ENCODE results near the gene MCM5. TPM values are rescaled to one million over a fixed set of nuclear protein-coding genes. Genes with fewer than 3 reads are reported as not detected.
"Not testable (repeated sequence)": the region's sequence is repeated elsewhere in the genome, so short reads cannot be mapped to it uniquely, and the experiment has no call there.

The MCM5 gene
- total RNA-seq, 2 experiments from 2014 or later = 342 to 348 TPM

GRCh38 chr22:35390933-35391332 is 9.0 kb upstream of the MCM5 start:
- no peak overlapping the region for H3K4me3 Mint-ChIP-seq
- no peaks in the 10 kb centered on the region for H3K9me3 Mint-ChIP-seq
- no peaks in the 10 kb centered on the region for H3K36me3 Mint-ChIP-seq
- no peak overlapping the region for H3K27ac Mint-ChIP-seq
- no peaks in the 10 kb centered on the region for H3K4me1 Mint-ChIP-seq
- DNase-seq = no peak
- H3K27me3 Mint-ChIP-seq = peaks cover 17% of the 10 kb centered on the region

GRCh38 chr22:35392357-35392756 is 7.6 kb upstream of the MCM5 start:
- H3K36me3 Mint-ChIP-seq = no peaks in the 10 kb centered on the region
- no peaks in the 10 kb centered on the region for H3K4me1 Mint-ChIP-seq
- no peak for DNase-seq
- H3K27me3 Mint-ChIP-seq = peaks cover 13% of the 10 kb centered on the region
- H3K4me3 Mint-ChIP-seq = no peak overlapping the region
- no peaks in the 10 kb centered on the region for H3K9me3 Mint-ChIP-seq
- no peak overlapping the region for H3K27ac Mint-ChIP-seq

DNA sequence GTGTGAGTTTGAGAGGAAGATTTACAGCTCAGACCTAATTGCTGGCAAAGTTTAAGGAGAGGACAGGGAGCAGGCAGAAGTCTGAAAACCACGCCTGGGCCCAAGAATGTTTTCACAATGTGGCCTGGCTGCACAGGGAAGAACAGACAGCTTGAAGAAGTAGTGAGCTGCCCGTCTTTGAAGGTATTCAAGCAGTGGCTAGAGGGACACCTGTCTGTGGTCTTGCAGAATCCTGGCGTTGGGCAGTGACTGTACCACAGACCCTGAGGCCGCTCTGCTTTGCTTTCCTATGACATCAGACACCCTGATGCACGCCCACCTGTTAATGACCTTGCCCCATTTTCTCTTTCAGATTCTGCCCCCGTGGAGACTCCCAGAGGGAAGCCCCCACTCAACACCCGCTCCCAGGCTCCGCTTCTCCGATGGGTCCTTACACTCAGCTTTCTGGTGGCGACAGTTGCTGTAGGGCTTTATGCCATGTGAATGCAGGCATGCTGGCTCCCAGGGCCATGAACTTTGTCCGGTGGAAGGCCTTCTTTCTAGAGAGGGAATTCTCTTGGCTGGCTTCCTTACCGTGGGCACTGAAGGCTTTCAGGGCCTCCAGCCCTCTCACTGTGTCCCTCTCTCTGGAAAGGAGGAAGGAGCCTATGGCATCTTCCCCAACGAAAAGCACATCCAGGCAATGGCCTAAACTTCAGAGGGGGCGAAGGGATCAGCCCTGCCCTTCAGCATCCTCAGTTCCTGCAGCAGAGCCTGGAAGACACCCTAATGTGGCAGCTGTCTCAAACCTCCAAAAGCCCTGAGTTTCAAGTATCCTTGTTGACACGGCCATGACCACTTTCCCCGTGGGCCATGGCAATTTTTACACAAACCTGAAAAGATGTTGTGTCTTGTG is 6.6 kb upstream of the MCM5 start:
- Mint-ChIP-seq H3K27ac (no peak overlapping the region), H3K9me3 (no peaks in the 10 kb centered on the region), H3K27me3 (peaks cover 11% of the 10 kb centered on the region), H3K4me1 (no peaks in the 10 kb centered on the region), H3K36me3 (no peaks in the 10 kb centered on the region), H3K4me3 (no peak overlapping the region)
- no peak for DNase-seq

GRCh38 chr22:35394011-35394312 is 6.0 kb upstream of the MCM5 start:
- no peak for DNase-seq
- no peak overlapping the region for H3K27ac Mint-ChIP-seq
- no peak overlapping the region for H3K4me3 Mint-ChIP-seq
- H3K4me1 Mint-ChIP-seq = peaks cover 3% of the 10 kb centered on the region
- no peaks in the 10 kb centered on the region for H3K9me3 Mint-ChIP-seq
- no peaks in the 10 kb centered on the region for H3K36me3 Mint-ChIP-seq
- H3K27me3 Mint-ChIP-seq = peaks cover 9% of the 10 kb centered on the region

GRCh38 chr22:35394810-35395563 is 5.0 kb upstream of the MCM5 start:
- Mint-ChIP-seq H3K9me3 (no peaks in the 10 kb centered on the region), H3K27me3 (peaks cover under 1% of the 10 kb centered on the region), H3K4me1 (peaks cover 9% of the 10 kb centered on the region), H3K4me3 (no peak overlapping the region), H3K27ac (no peak overlapping the region), H3K36me3 (peaks cover 7% of the 10 kb centered on the region)
- DNase-seq = no peak

DNA sequence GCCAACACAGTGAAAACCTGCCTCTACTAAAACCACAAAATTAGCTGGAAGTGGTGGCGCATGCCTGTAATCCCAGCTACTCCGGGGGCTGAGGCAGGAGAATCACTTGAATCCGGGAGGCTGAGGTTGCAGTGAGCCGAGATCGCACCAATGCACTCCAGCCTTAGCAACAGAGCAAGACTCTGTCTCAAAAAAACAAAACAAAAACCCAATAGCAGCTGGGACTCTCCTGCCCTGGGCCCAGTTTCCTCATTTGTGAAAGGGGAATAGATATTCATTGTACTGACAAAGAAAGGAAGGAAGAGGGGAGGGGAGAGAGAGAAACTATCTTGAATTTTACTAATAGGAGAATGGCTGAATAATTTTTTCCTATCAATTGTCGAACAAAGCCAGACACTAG is 3.3 kb upstream of the MCM5 start:
- not testable (repeated sequence) for H3K4me3 Mint-ChIP-seq, H3K27me3 Mint-ChIP-seq, H3K27ac Mint-ChIP-seq, H3K9me3 Mint-ChIP-seq, DNase-seq
- Mint-ChIP-seq H3K36me3 (peaks cover 21% of the 10 kb centered on the region), H3K4me1 (peaks cover 17% of the 10 kb centered on the region)

DNA sequence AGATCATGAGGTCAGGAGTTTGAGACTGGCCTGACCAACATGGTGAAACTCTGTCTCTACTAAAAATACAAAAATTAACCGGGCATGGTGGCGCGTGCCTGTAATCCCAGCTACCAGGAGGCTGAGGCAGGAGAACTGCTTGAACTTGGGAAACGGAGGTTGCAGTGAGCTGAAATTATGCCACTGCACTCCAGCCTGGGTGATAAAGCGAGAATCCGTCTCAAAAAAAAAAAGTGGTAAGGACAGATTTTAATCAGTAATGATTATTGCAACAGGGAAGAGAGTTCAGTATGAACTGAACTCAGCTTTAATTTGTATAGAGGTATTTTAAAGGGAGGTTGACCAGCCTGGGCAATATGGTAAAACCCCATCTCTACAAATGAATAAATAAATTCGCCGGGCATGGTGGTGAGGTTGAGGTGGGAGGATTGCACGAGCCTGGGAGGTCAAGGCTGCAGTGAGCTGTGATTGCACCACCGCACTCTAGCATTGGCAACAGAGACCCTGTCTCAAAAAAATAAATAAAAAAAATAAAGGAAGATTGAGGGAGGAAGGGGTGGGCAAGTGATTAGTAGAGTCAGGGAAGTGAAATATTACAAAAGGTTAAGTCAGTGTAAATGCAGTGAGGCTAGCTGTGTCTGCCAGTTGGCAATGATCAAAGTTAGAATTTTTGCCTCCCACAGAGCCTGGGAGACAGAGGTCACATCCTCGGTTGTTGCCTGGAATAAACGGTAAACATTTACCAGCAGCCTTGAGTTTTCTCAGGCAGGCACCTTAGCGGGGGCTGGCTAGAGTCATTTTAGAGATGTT is 2.6 kb upstream of the MCM5 start:
- H3K4me1 Mint-ChIP-seq = peaks cover 18% of the 10 kb centered on the region
- H3K9me3 Mint-ChIP-seq = no peaks in the 10 kb centered on the region
- DNase-seq = no peak
- peaks cover 28% of the 10 kb centered on the region for H3K36me3 Mint-ChIP-seq
- H3K4me3 Mint-ChIP-seq = no peak overlapping the region
- no peaks in the 10 kb centered on the region for H3K27me3 Mint-ChIP-seq
- no peak overlapping the region for H3K27ac Mint-ChIP-seq

GRCh38 chr22:35398591-35398973 is 1.4 kb upstream of the MCM5 start:
- H3K9me3 Mint-ChIP-seq = no peaks in the 10 kb centered on the region
- H3K4me1 Mint-ChIP-seq = peaks cover 23% of the 10 kb centered on the region
- H3K27me3 Mint-ChIP-seq = no peaks in the 10 kb centered on the region
- peaks cover 40% of the 10 kb centered on the region for H3K36me3 Mint-ChIP-seq
- H3K27ac Mint-ChIP-seq = peak overlapping the region; percentile 100
- peak overlapping the region; percentile 98 for H3K4me3 Mint-ChIP-seq
- no peak for DNase-seq

DNA sequence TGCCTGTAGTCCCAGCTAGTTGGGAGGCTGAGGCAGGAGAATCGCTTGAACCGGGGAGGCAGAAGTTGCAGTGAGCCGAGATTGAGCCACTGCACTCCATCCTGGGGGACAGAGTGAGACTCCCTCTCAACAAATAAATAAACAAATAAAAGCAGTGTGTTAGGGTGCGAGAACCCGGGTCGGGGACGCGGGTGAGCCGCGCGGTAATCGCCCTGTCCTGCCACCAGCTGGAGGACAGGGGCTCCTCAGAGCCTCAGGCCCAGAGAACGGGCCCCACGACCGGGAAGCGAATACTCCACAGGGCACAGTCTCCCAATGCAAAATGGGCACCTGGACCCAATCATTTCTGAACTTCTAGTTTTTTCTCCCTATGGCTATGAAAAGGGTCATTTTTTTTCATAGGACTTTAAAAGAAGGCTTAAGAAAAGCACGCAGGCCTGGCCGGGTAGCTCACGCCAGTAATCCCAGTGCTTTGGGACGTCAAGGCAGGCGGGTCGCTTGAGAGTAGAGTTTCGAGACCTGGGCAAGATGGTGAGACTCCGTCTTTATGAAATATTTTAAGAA is 744 bp upstream of the MCM5 start:
- no peak for DNase-seq
- H3K9me3 Mint-ChIP-seq = no peaks in the 10 kb centered on the region
- H3K4me3 Mint-ChIP-seq = peak overlapping the region; percentile 98
- peak overlapping the region; percentile 100 for H3K27ac Mint-ChIP-seq
- H3K36me3 Mint-ChIP-seq = peaks cover 46% of the 10 kb centered on the region
- H3K4me1 Mint-ChIP-seq = peaks cover 25% of the 10 kb centered on the region
- no peaks in the 10 kb centered on the region for H3K27me3 Mint-ChIP-seq

DNA sequence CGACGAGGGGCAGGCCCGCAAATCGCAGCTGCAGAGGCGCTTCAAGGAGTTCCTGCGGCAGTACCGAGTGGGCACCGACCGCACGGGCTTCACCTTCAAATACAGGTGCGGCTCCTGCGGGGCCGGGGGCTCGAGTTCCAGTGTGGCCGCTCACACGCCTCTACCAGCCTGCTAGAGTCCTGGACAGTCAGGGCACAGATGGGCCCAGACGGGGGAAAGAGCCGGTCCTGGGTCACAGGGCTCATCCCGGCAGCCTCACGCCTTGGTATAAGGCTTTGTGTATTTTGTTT is 506 bp downstream of the MCM5 start:
- H3K9me3 Mint-ChIP-seq = no peaks in the 10 kb centered on the region
- H3K27ac Mint-ChIP-seq = peak overlapping the region; percentile 100
- DNase-seq = peak; percentile 37
- H3K4me3 Mint-ChIP-seq = peak overlapping the region; percentile 98
- H3K36me3 Mint-ChIP-seq = peaks cover 56% of the 10 kb centered on the region
- no peaks in the 10 kb centered on the region for H3K27me3 Mint-ChIP-seq
- peaks cover 29% of the 10 kb centered on the region for H3K4me1 Mint-ChIP-seq

DNA sequence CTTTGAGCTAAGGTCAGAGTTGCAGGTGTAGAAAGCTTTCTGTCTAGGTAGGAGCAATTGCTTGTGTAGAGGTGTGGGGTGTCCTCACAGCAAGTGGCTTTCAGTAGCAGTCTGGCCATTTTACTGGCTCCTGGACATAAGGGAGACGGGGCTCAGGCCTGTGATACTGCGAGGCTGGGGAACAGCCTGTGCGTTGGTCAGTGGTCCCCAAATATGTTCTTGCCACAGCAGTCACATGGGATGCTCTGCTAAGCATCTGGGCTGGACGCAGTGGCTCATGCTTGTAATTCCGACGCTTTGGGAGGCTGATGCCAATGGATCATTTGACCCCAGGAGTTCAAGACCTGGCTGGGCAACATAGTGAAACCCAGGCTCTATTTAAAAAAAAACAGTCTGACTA is 1.9 kb downstream of the MCM5 start:
- no peaks in the 10 kb centered on the region for H3K9me3 Mint-ChIP-seq
- H3K27me3 Mint-ChIP-seq = no peaks in the 10 kb centered on the region
- peak overlapping the region; percentile 98 for H3K4me3 Mint-ChIP-seq
- H3K4me1 Mint-ChIP-seq = peaks cover 31% of the 10 kb centered on the region
- no peak overlapping the region for H3K27ac Mint-ChIP-seq
- no peak for DNase-seq
- peaks cover 65% of the 10 kb centered on the region for H3K36me3 Mint-ChIP-seq

GRCh38 chr22:35403356-35403755 is 3.4 kb downstream of the MCM5 start:
- Mint-ChIP-seq H3K4me3 (no peak overlapping the region), H3K27ac (no peak overlapping the region), H3K4me1 (peaks cover 34% of the 10 kb centered on the region), H3K36me3 (peaks cover 77% of the 10 kb centered on the region), H3K27me3 (no peaks in the 10 kb centered on the region), H3K9me3 (no peaks in the 10 kb centered on the region)
- DNase-seq = no peak

- no peak for DNase-seq
- Mint-ChIP-seq H3K36me3 (peaks cover 83% of the 10 kb centered on the region), H3K4me1 (peaks cover 28% of the 10 kb centered on the region), H3K27ac (no peak overlapping the region), H3K27me3 (no peaks in the 10 kb centered on the region), H3K9me3 (no peaks in the 10 kb centered on the region), H3K4me3 (no peak overlapping the region)
Observed at GRCh38 chr22:35404176-35404575, 4.2 kb downstream of the MCM5 start.

DNA sequence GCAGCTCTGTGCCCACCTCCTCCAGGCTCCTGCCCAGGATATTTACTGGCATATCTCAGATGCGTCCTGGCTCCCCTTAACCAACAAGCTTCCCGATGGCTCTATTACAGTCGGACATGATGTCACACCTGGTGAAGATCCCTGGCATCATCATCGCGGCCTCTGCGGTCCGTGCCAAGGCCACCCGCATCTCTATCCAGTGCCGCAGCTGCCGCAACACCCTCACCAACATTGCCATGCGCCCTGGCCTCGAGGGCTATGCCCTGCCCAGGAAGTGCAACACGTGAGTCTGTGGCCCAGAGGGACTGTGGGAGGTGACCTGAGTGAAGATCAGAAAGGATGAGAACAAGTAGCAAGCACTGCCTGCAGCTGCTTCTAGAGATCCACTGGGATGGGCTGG is 6.5 kb downstream of the MCM5 start:
- Mint-ChIP-seq H3K4me3 (no peak overlapping the region), H3K4me1 (peaks cover 32% of the 10 kb centered on the region), H3K27me3 (no peaks in the 10 kb centered on the region), H3K9me3 (no peaks in the 10 kb centered on the region), H3K36me3 (peaks cover 81% of the 10 kb centered on the region), H3K27ac (no peak overlapping the region)
- no peak for DNase-seq

- H3K4me1 Mint-ChIP-seq = peaks cover 29% of the 10 kb centered on the region
- H3K27ac Mint-ChIP-seq = no peak overlapping the region
Observed at GRCh38 chr22:35407362-35407761, 7.4 kb downstream of the MCM5 start.

More at GRCh38 chr22:35407362-35407761, 7.4 kb downstream of the MCM5 start:
- no peak for DNase-seq
- no peaks in the 10 kb centered on the region for H3K27me3 Mint-ChIP-seq
- no peak overlapping the region for H3K4me3 Mint-ChIP-seq
- H3K36me3 Mint-ChIP-seq = peaks cover 81% of the 10 kb centered on the region
- H3K9me3 Mint-ChIP-seq = no peaks in the 10 kb centered on the region
